HEK293 (cell line): ENCODE data around the gene CIAPIN1.

Experiments used
- CTCF ChIA-PET: fragments of 350-600 bp; formaldehyde crosslinking; extraction: SDS; loops from one replicate; lab custom pipeline; 2021; ENCODE audit warnings: antibody characterized with exemption; lab: Yijun Ruan, JAX
- POLR2A ChIA-PET: fragments of 300-600 bp; formaldehyde crosslinking; extraction: SDS; loops from one replicate; lab custom pipeline; 2020; ENCODE audit warnings: antibody characterized with exemption, inconsistent platforms; lab: Yijun Ruan, JAX
- H3K27ac ChIP-seq: fragments of 200-500 bp; sonication (Bioruptor generic); 2 replicates; pipeline ENCODE4 v1.5.1; 2014; ENCODE audit warnings: low read depth, low read length, control low read depth, inconsistent platforms; ENCODE audit errors: extremely low read depth
- H3K36me3 ChIP-seq, 2 experiments: fragments of 200-500 bp in 1 of 2; sonication (Bioruptor generic) in 1 of 2; 1 replicate in 1 of 2; 2 replicates in 1 of 2; pipeline ENCODE4 v1.5.1; 2014 to 2017; ENCODE audit warnings: inconsistent platforms in 2 of 2, low read length in 2 of 2; ENCODE audit not compliant: control insufficient read depth in 2 of 2, insufficient read depth in 1 of 2
- H3K4me1 ChIP-seq: fragments of 200-500 bp; sonication (Bioruptor generic); 2 replicates; pipeline ENCODE4 v1.5.1; 2014; ENCODE audit warnings: mild to moderate bottlenecking, low read length, inconsistent platforms; ENCODE audit not compliant: control insufficient read depth, insufficient read depth
- H3K4me3 ChIP-seq: 2 replicates; pipeline ENCODE4 v1.5.1; 2011; ENCODE audit warnings: low read depth, mild to moderate bottlenecking, control low read depth, low read length, moderate library complexity
- H3K9me3 ChIP-seq: fragments of 200-500 bp; sonication (Bioruptor generic); 2 replicates; pipeline ENCODE4 v1.5.1; 2014; ENCODE audit warnings: low read depth, low read length, inconsistent platforms; ENCODE audit not compliant: control insufficient read depth, insufficient read depth
- KLF7 ChIP-seq: fragments of 450-650 bp; formaldehyde crosslinking; IDR thresholded peaks from 2 replicates; pipeline ENCODE4 v1.5.1; 2016; ENCODE audit warnings: missing biosample characterization, missing genetic modification characterization, borderline replicate concordance
- ZBTB1 ChIP-seq: fragments of 450-650 bp; formaldehyde crosslinking; IDR thresholded peaks from 2 replicates; pipeline ENCODE4 v1.5.1; 2016; ENCODE audit warnings: missing biosample characterization, missing genetic modification characterization
- ZBTB44 ChIP-seq: fragments of 450-650 bp; IDR thresholded peaks from 2 replicates; pipeline ENCODE4 v1.5.1; 2018; ENCODE audit warnings: missing biosample characterization, mild to moderate bottlenecking, missing genetic modification characterization
- ZBTB48 ChIP-seq: fragments of 450-650 bp; formaldehyde crosslinking; IDR thresholded peaks from 2 replicates; pipeline ENCODE4 v1.5.1; 2016; ENCODE audit warnings: missing biosample characterization, missing genetic modification characterization
- ZNF10 ChIP-seq: fragments of 450-650 bp; formaldehyde crosslinking; IDR thresholded peaks from 2 replicates; pipeline ENCODE4 v1.5.1; 2017; ENCODE audit warnings: missing biosample characterization, missing genetic modification characterization
- ZNF112 ChIP-seq: fragments of 450-650 bp; formaldehyde crosslinking; IDR thresholded peaks from 2 replicates; pipeline ENCODE4 v1.5.0; 2017; ENCODE audit warnings: missing biosample characterization, missing genetic modification characterization
- ZNF114 ChIP-seq: fragments of 450-650 bp; formaldehyde crosslinking; IDR thresholded peaks from 2 replicates; pipeline ENCODE4 v1.5.0; 2017; ENCODE audit warnings: missing biosample characterization, missing genetic modification characterization
- ZNF175 ChIP-seq: fragments of 450-650 bp; formaldehyde crosslinking; IDR thresholded peaks from 2 replicates; pipeline ENCODE4 v1.5.1; 2016; ENCODE audit warnings: missing biosample characterization, missing genetic modification characterization
- ZNF24 ChIP-seq: fragments of 450-650 bp; formaldehyde crosslinking; IDR thresholded peaks from 2 replicates; pipeline ENCODE4 v1.5.1; 2016; ENCODE audit warnings: missing biosample characterization, missing genetic modification characterization
- ZNF426 ChIP-seq: fragments of 450-650 bp; formaldehyde crosslinking; IDR thresholded peaks from 2 replicates; pipeline ENCODE4 v1.5.1; 2017; ENCODE audit warnings: missing biosample characterization, missing genetic modification characterization, mild to moderate bottlenecking, inconsistent platforms, moderate library complexity
- ZNF48 ChIP-seq: fragments of 450-650 bp; formaldehyde crosslinking; IDR thresholded peaks from 2 replicates; pipeline ENCODE4 v1.5.1; 2016; ENCODE audit warnings: missing biosample characterization, missing genetic modification characterization
- ZNF510 ChIP-seq: fragments of 450-650 bp; formaldehyde crosslinking; IDR thresholded peaks from 2 replicates; pipeline ENCODE4 v1.5.1; 2018; ENCODE audit warnings: mild to moderate bottlenecking, missing genetic modification characterization, missing biosample characterization; ENCODE audit not compliant: insufficient replicate concordance
- ZNF529 ChIP-seq: fragments of 450-650 bp; formaldehyde crosslinking; IDR thresholded peaks from 2 replicates; pipeline ENCODE4 v1.5.1; 2017; ENCODE audit warnings: missing genetic modification characterization, missing biosample characterization; ENCODE audit not compliant: insufficient replicate concordance
- ZNF610 ChIP-seq: fragments of 450-650 bp; formaldehyde crosslinking; IDR thresholded peaks from 2 replicates; pipeline ENCODE4 v1.5.1; 2016; ENCODE audit warnings: missing biosample characterization, missing genetic modification characterization, borderline replicate concordance
- ZNF623 ChIP-seq: fragments of 450-650 bp; formaldehyde crosslinking; IDR thresholded peaks from 2 replicates; pipeline ENCODE4 v1.5.1; 2016; ENCODE audit warnings: missing biosample characterization, missing genetic modification characterization
- ZNF664 ChIP-seq: fragments of 450-650 bp; formaldehyde crosslinking; IDR thresholded peaks from 2 replicates; pipeline ENCODE4 v1.5.1; 2016; ENCODE audit warnings: missing biosample characterization, missing genetic modification characterization
- ZNF670 ChIP-seq: fragments of 450-650 bp; formaldehyde crosslinking; IDR thresholded peaks from 2 replicates; pipeline ENCODE4 v1.5.1; 2016; ENCODE audit warnings: missing biosample characterization, missing genetic modification characterization, low read depth
- ZNF677 ChIP-seq: fragments of 450-650 bp; IDR thresholded peaks from 2 replicates; pipeline ENCODE4 v1.5.0; 2018; ENCODE audit warnings: missing biosample characterization, mild to moderate bottlenecking, missing genetic modification characterization, moderate library complexity
- ZNF747 ChIP-seq: fragments of 450-650 bp; formaldehyde crosslinking; IDR thresholded peaks from 2 replicates; pipeline ENCODE4 v1.5.1; 2016; ENCODE audit warnings: missing biosample characterization, missing genetic modification characterization
- ZSCAN23 ChIP-seq: fragments of 450-650 bp; formaldehyde crosslinking; IDR thresholded peaks from 2 replicates; pipeline ENCODE4 v1.5.1; 2016; ENCODE audit warnings: missing biosample characterization, missing genetic modification characterization
- TF ChIP-seq, protein P1 (sequence below): fragments of 450-650 bp; formaldehyde crosslinking; IDR thresholded peaks from 2 replicates; pipeline ENCODE4 v1.5.1; 2017; ENCODE audit warnings: missing biosample characterization, missing genetic modification characterization
- TF ChIP-seq, protein P2 (sequence below): fragments of 450-650 bp; formaldehyde crosslinking; IDR thresholded peaks from 2 replicates; pipeline ENCODE4 v1.5.1; 2016; ENCODE audit warnings: missing biosample characterization, missing genetic modification characterization
- TF ChIP-seq, protein P3 (sequence below): fragments of 450-650 bp; formaldehyde crosslinking; IDR thresholded peaks from 2 replicates; pipeline ENCODE4 v1.5.1; 2017; ENCODE audit warnings: missing biosample characterization, missing genetic modification characterization
- TF ChIP-seq, protein P4 (sequence below): sonication (generic); formaldehyde crosslinking; IDR thresholded peaks from 2 replicates; pipeline ENCODE4 v1.8.1; 2022; ENCODE audit warnings: mild to moderate bottlenecking, moderate library complexity, missing genetic modification reagents
- TF ChIP-seq, protein P5 (sequence below): fragments of 450-650 bp; formaldehyde crosslinking; IDR thresholded peaks from 2 replicates; pipeline ENCODE4 v1.5.1; 2016; ENCODE audit warnings: missing biosample characterization, missing genetic modification characterization, low read depth

CIAPIN1 gene

DNA sequence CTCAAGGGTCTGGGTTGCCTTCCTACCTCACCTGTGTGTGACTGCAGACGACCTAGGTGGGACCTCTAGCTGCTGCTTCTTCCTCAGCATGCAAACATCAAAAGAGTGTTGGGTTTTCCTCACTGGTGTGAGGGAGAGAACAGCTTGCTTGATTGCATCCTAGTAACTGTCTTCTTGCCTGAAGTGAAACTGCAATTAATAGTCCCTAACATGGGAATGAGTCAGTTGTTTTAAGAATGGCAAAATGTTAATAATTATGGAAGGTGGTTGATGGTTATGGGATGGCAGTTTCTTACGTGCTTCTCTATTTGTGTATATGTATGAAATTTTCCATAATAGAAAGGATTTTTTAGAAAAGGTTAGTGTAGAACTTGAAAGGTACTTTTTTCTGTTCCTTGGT, 21.2 kb upstream of the CIAPIN1 start:
- no peak overlapping the region for H3K4me3 ChIP-seq
- H3K36me3 ChIP-seq, result peaks cover 28 to 98% of the 10 kb centered on the region in 2 experiments
- CTCF ChIA-PET, result no interaction called here
- H3K27ac ChIP-seq, result no peak overlapping the region
- H3K9me3 ChIP-seq, result no peaks in the 10 kb centered on the region
- TF ChIP-seq, protein P1, sequence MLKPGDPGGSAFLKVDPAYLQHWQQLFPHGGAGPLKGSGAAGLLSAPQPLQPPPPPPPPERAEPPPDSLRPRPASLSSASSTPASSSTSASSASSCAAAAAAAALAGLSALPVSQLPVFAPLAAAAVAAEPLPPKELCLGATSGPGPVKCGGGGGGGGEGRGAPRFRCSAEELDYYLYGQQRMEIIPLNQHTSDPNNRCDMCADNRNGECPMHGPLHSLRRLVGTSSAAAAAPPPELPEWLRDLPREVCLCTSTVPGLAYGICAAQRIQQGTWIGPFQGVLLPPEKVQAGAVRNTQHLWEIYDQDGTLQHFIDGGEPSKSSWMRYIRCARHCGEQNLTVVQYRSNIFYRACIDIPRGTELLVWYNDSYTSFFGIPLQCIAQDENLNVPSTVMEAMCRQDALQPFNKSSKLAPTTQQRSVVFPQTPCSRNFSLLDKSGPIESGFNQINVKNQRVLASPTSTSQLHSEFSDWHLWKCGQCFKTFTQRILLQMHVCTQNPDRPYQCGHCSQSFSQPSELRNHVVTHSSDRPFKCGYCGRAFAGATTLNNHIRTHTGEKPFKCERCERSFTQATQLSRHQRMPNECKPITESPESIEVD (tag by site-specific recombination), result no peak
- TF ChIP-seq ZNF664 (tag by site-specific recombination), result no peak
- TF ChIP-seq, protein P2, sequence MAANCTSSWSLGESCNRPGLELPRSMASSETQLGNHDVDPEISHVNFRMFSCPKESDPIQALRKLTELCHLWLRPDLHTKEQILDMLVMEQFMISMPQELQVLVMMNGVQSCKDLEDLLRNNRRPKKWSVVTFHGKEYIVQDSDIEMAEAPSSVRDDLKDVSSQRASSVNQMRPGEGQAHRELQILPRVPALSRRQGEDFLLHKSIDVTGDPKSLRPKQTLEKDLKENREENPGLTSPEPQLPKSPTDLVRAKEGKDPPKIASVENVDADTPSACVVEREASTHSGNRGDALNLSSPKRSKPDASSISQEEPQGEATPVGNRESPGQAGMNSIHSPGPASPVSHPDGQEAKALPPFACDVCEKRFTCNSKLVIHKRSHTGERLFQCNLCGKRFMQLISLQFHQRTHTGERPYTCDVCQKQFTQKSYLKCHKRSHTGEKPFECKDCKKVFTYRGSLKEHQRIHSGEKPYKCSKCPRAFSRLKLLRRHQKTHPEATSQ (tag by site-specific recombination), result no peak
- no peak for TF ChIP-seq ZNF510
- TF ChIP-seq, protein P3, sequence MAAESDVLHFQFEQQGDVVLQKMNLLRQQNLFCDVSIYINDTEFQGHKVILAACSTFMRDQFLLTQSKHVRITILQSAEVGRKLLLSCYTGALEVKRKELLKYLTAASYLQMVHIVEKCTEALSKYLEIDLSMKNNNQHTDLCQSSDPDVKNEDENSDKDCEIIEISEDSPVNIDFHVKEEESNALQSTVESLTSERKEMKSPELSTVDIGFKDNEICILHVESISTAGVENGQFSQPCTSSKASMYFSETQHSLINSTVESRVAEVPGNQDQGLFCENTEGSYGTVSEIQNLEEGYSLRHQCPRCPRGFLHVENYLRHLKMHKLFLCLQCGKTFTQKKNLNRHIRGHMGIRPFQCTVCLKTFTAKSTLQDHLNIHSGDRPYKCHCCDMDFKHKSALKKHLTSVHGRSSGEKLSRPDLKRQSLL (tag by site-specific recombination), result no peak
- TF ChIP-seq ZNF747, result no peak
- TF ChIP-seq KLF7 (tag by site-specific recombination), result no peak
- TF ChIP-seq ZNF670 (tag by site-specific recombination), result no peak
- TF ChIP-seq ZSCAN23 (tag by site-specific recombination), result no peak
- TF ChIP-seq ZNF48, result no peak
- no peak for TF ChIP-seq ZNF610 (tag by site-specific recombination)
- no peak for TF ChIP-seq ZBTB44
- TF ChIP-seq, protein P4, sequence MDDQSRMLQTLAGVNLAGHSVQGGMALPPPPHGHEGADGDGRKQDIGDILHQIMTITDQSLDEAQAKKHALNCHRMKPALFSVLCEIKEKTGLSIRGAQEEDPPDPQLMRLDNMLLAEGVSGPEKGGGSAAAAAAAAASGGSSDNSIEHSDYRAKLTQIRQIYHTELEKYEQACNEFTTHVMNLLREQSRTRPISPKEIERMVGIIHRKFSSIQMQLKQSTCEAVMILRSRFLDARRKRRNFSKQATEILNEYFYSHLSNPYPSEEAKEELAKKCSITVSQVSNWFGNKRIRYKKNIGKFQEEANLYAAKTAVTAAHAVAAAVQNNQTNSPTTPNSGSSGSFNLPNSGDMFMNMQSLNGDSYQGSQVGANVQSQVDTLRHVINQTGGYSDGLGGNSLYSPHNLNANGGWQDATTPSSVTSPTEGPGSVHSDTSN, result no peak
- no peak for TF ChIP-seq ZNF10
- no peak for TF ChIP-seq ZBTB48 (tag by site-specific recombination)
- TF ChIP-seq ZNF677 (tag by site-specific recombination), result no peak
- no peak for TF ChIP-seq ZNF623 (tag by site-specific recombination)
- no peak for TF ChIP-seq ZBTB1 (tag by site-specific recombination)
- POLR2A ChIA-PET, result no interaction called here
- H3K4me1 ChIP-seq, result no peaks in the 10 kb centered on the region; the same call in 1 of the 2 replicates

DNA sequence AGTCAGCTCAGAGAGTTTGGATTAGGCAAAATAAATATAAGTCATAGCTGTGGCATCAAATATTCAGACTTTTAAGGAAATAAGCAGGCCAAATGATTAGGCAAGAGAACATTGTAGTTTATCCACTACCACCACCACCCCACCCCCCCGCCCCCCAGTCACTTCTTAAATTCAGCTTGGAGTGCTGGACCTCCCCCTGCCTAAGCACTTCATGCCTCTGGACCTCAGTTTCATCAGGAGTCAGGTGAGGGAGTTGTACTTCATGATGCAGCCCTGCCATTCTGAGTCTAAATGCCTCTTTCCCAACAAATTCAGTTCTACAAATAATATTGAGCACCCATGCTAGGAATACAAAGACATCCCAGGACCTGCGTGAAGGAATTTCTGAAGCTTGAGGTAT, 17.3 kb upstream of the CIAPIN1 start:
- ChIA-PET POLR2A (interaction anchor here (3.7 kb wide), 1 partner anchor 17 kb away, joined by 40 read pairs; the partner anchor contains the start of genes CIAPIN1 and COQ9), CTCF (interaction anchor here (1.2 kb wide), 1 partner anchor 55 kb away, joined by 3 read pairs; no protein-coding TSS in a partner anchor)
- H3K4me1 ChIP-seq, result no peaks in the 10 kb centered on the region; the same call in 1 of the 2 replicates
- no peak for TF ChIP-seq ZNF24 (tag by site-specific recombination)
- no peak for TF ChIP-seq ZNF112 (tag by site-specific recombination)
- no peak for TF ChIP-seq ZNF426 (tag by site-specific recombination)
- no peak for TF ChIP-seq ZNF114 (tag by site-specific recombination)
- TF ChIP-seq ZNF529 (tag by site-specific recombination), result no peak
- no peak for TF ChIP-seq ZNF175
- TF ChIP-seq, protein P5, sequence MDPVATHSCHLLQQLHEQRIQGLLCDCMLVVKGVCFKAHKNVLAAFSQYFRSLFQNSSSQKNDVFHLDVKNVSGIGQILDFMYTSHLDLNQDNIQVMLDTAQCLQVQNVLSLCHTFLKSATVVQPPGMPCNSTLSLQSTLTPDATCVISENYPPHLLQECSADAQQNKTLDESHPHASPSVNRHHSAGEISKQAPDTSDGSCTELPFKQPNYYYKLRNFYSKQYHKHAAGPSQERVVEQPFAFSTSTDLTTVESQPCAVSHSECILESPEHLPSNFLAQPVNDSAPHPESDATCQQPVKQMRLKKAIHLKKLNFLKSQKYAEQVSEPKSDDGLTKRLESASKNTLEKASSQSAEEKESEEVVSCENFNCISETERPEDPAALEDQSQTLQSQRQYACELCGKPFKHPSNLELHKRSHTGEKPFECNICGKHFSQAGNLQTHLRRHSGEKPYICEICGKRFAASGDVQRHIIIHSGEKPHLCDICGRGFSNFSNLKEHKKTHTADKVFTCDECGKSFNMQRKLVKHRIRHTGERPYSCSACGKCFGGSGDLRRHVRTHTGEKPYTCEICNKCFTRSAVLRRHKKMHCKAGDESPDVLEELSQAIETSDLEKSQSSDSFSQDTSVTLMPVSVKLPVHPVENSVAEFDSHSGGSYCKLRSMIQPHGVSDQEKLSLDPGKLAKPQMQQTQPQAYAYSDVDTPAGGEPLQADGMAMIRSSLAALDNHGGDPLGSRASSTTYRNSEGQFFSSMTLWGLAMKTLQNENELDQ (tag by site-specific recombination), result no peak
- H3K9me3 ChIP-seq, result no peaks in the 10 kb centered on the region
- H3K27ac ChIP-seq, result no peak overlapping the region
- H3K4me3 ChIP-seq, result no peak overlapping the region
- H3K36me3 ChIP-seq, result peaks cover 28 to 87% of the 10 kb centered on the region in 2 experiments
